Measurements from ENCODE around the gene TMSB15C. TPM values are rescaled to one million over a fixed set of nuclear protein-coding genes. Genes with fewer than 3 reads are reported as not detected.

The TMSB15C gene
- total RNA-seq, 4 donors from 2014 or later: 0.55 to 2.2 TPM; not detected in 2

- H3K36me3 ChIP-seq: no peaks in the 10 kb centered on the region
- no peaks in the 10 kb centered on the region for H3K9me3 ChIP-seq
- no peak for DNase-seq
- no peak for TF ChIP-seq POLR2A (IDR thresholded peaks at IDR 0.05)
- no peak for TF ChIP-seq EP300 (IDR thresholded peaks at IDR 0.05; ENCODE audit: low read depth)
- TF ChIP-seq POLR2AphosphoS5 (IDR thresholded peaks at IDR 0.05): no peak
- no peak for TF ChIP-seq CTCF (IDR thresholded peaks at IDR 0.05)
- 91% methylated on average over 13 of the region's 13 CpGs; no CpG with 5 or more reads in 1 of the 2 donors for WGBS, 2 donors (ENCODE audit: low coverage in 1 of 2)
- H3K4me1 ChIP-seq: no peaks in the 10 kb centered on the region
- intact Hi-C loops (cut with DNase I; ENCODE audit: low total_unique reads): no loop called here
- H3K4me3 ChIP-seq: no peak overlapping the region
- no peaks in the 10 kb centered on the region for H3K27me3 ChIP-seq
- in situ Hi-C loops (cut with MboI; ENCODE audit: low pct_ligation_motif_present in 1 of 4, low pct_unique_long_range_greater_than_20kb in 1 of 4, low sequenced_read_pairs in 3 of 4): no loop called here
- H3K27ac ChIP-seq: no peak overlapping the region
Measured at GRCh38 chrX:104047171-104047570, 28.9 kb downstream of the TMSB15C start.

- Histone ChIP-seq H3K27ac (no peak overlapping the region), H3K4me3 (no peak overlapping the region), H3K9me3 (no peaks in the 10 kb centered on the region), H3K27me3 (no peaks in the 10 kb centered on the region), H3K4me1 (no peaks in the 10 kb centered on the region), H3K36me3 (no peaks in the 10 kb centered on the region)
- in situ Hi-C loops (cut with MboI; ENCODE audit: low pct_ligation_motif_present in 1 of 4, low pct_unique_long_range_greater_than_20kb in 1 of 4, low sequenced_read_pairs in 3 of 4) (no loop called here), intact Hi-C loops (cut with DNase I; ENCODE audit: low total_unique reads) (no loop called here)
- no peak for TF ChIP-seq EP300 (IDR thresholded peaks at IDR 0.05; ENCODE audit: low read depth)
- no peak for DNase-seq
- WGBS, 2 donors (ENCODE audit: low coverage in 1 of 2): 76% methylated on average over 5 of the region's 5 CpGs; no CpG with 5 or more reads in 1 of the 2 donors
Measured at GRCh38 chrX:104045642-104046041, 30.4 kb downstream of the TMSB15C start.

GRCh38 chrX:104041003-104041402, 35.0 kb downstream of the TMSB15C start:
- H3K36me3 ChIP-seq: no peaks in the 10 kb centered on the region
- in situ Hi-C loops (cut with MboI; ENCODE audit: low pct_ligation_motif_present in 1 of 4, low pct_unique_long_range_greater_than_20kb in 1 of 4, low sequenced_read_pairs in 3 of 4): no loop called here
- no peaks in the 10 kb centered on the region for H3K27me3 ChIP-seq
- no peak for TF ChIP-seq POLR2A (IDR thresholded peaks at IDR 0.05)
- TF ChIP-seq CTCF (IDR thresholded peaks at IDR 0.05): no peak
- TF ChIP-seq POLR2AphosphoS5 (IDR thresholded peaks at IDR 0.05): no peak
- no peak for TF ChIP-seq EP300 (IDR thresholded peaks at IDR 0.05; ENCODE audit: low read depth)
- H3K27ac ChIP-seq: no peak overlapping the region
- no peaks in the 10 kb centered on the region for H3K4me1 ChIP-seq
- intact Hi-C loops (cut with DNase I; ENCODE audit: low total_unique reads): no loop called here
- 87 to 100% methylated on average over 1 to 4 of the region's 4 CpGs for WGBS, 2 donors (ENCODE audit: low coverage in 1 of 2)
- no peak for DNase-seq
- no peaks in the 10 kb centered on the region for H3K9me3 ChIP-seq
- no peak overlapping the region for H3K4me3 ChIP-seq

GRCh38 chrX:104039689-104040505, 36.1 kb downstream of the TMSB15C start, which contains the start of gene H2BW2:
H2BW2 (plus strand) TSS chrX:104039956; CDS start chrX:104039995, 39 bp downstream.
- WGBS, 2 donors (ENCODE audit: low coverage in 1 of 2): 88% methylated on average over 39 of the region's 39 CpGs; no CpG with 5 or more reads in 1 of the 2 donors
- H3K4me3 ChIP-seq: no peak within 1 kb of the TSS
- in situ Hi-C loops (cut with MboI; ENCODE audit: low pct_ligation_motif_present in 1 of 4, low pct_unique_long_range_greater_than_20kb in 1 of 4, low sequenced_read_pairs in 3 of 4): no loop called here
- intact Hi-C loops (cut with DNase I; ENCODE audit: low total_unique reads): no loop called here
- H3K27ac ChIP-seq: no peak within 1 kb of the TSS
- no peaks in the 10 kb centered on the region for H3K9me3 ChIP-seq
- H3K27me3 ChIP-seq: no peaks in the 10 kb centered on the region
- no peaks in the 10 kb centered on the region for H3K36me3 ChIP-seq
- no peak for TF ChIP-seq EP300 (IDR thresholded peaks at IDR 0.05; ENCODE audit: low read depth)
- TF ChIP-seq POLR2AphosphoS5 (IDR thresholded peaks at IDR 0.05): no peak
- TF ChIP-seq POLR2A (IDR thresholded peaks at IDR 0.05): no peak
- TF ChIP-seq CTCF (IDR thresholded peaks at IDR 0.05): no peak
- no peaks in the 10 kb centered on the region for H3K4me1 ChIP-seq
- DNase-seq: no peak

Other genes starting within 250 kb of the TMSB15C start
- 1 to 10 TPM in 3 of 4 donors, under 1 TPM in 1; 0.40 to 2.6 (median 1.7) TPM for gene RAB9B, start 244.0 kb downstream of the TMSB15C start, total RNA-seq
- gene TMSB15B, start 113.6 kb downstream of the TMSB15C start, total RNA-seq: 1 to 10 TPM in 1 of 4 donors, under 1 TPM in 1, not detected in 2; 0.82 to 2.9 TPM
- not detected for gene H2BW1, start 62.5 kb downstream of the TMSB15C start, total RNA-seq
- not detected for gene H2BW2, start 36.3 kb downstream of the TMSB15C start, total RNA-seq
- under 1 TPM in 1 of 4 donors, not detected in 3; 0.95 TPM for gene ZCCHC18, start 36.3 kb upstream of the TMSB15C start, total RNA-seq
- gene SLC25A53, start 80.8 kb upstream of the TMSB15C start, total RNA-seq: 10 to 100 TPM in 2 of 4 donors, not detected in 2; 17.1 to 23.3 TPM
- 10 to 100 TPM; 10.8 to 37.2 (median 25.4) TPM for gene FAM199X, start 90.2 kb upstream of the TMSB15C start, total RNA-seq
- not detected for gene ESX1, start 178.7 kb upstream of the TMSB15C start, total RNA-seq

Measured in transverse colon (tissue), 4 donors.